Liver (tissue), 3 donors: ENCODE results near the gene TET3.

Experiments used
- EGR1 ChIP-seq, 2 donors: IDR thresholded peaks; 2 replicates each; pipeline ENCODE4 v1.6.1; 2016 to 2018; ENCODE audit warnings: antibody characterized with exemption in 2 of 2, low read depth in 2 of 2
- RAD21 ChIP-seq, 2 donors: IDR thresholded peaks; 2 replicates each; pipeline ENCODE4 v1.6.1; 2016; ENCODE audit warnings: antibody characterized with exemption in 2 of 2, mild to moderate bottlenecking in 2 of 2
- REST ChIP-seq: IDR thresholded peaks from 2 replicates; pipeline ENCODE4 v1.6.1; 2016; ENCODE audit warnings: antibody characterized with exemption, mild to moderate bottlenecking
- TF ChIP-seq, protein P1 (sequence below): fragments of 150-350 bp; IDR thresholded peaks from 2 replicates; pipeline ENCODE4 v1.5.1; 2017; ENCODE audit warnings: improper control_type of control experiment, low read depth, low read length; ENCODE audit not compliant: missing input control
- donor health status: healthy.
- donor health status: healthy.

- TF ChIP-seq, protein P1, sequence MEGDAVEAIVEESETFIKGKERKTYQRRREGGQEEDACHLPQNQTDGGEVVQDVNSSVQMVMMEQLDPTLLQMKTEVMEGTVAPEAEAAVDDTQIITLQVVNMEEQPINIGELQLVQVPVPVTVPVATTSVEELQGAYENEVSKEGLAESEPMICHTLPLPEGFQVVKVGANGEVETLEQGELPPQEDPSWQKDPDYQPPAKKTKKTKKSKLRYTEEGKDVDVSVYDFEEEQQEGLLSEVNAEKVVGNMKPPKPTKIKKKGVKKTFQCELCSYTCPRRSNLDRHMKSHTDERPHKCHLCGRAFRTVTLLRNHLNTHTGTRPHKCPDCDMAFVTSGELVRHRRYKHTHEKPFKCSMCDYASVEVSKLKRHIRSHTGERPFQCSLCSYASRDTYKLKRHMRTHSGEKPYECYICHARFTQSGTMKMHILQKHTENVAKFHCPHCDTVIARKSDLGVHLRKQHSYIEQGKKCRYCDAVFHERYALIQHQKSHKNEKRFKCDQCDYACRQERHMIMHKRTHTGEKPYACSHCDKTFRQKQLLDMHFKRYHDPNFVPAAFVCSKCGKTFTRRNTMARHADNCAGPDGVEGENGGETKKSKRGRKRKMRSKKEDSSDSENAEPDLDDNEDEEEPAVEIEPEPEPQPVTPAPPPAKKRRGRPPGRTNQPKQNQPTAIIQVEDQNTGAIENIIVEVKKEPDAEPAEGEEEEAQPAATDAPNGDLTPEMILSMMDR: no peak
- TF ChIP-seq REST (no peak), RAD21 (IDR thresholded peaks at IDR 0.05) (no peak), EGR1 (IDR thresholded peaks at IDR 0.05; ENCODE audit: low read depth in 2 of 2) (no peak)
These were observed 34.9 kb upstream of the TET3 start for GRCh38 chr2:73949802-73950201.
